ENCODE results near the gene RABGAP1L. TPM values are rescaled to one million over a fixed set of nuclear protein-coding genes. Genes with fewer than 3 reads are reported as not detected.
A peak's percentile ranks its signal among the peaks of the same experiment; 100 is the strongest.

RABGAP1L gene
- total RNA-seq, 2 donors from 2014 or later: 148 to 174 TPM

- H3K4me3 ChIP-seq: no peak overlapping the region
Measured at GRCh38 chr1:174880171-174880570, 720.9 kb downstream of the RABGAP1L start.

GRCh38 chr1:174883409-174883808, 724.1 kb downstream of the RABGAP1L start:
- TF ChIP-seq CTCF (IDR thresholded peaks at IDR 0.05): no peak
- Histone ChIP-seq H3K4me1 (peaks cover 0 to 11% of the 10 kb centered on the region in 2 donors), H3K4me3 (no peak overlapping the region), H3K27me3 (no peaks in the 10 kb centered on the region), H3K9me3 (no peaks in the 10 kb centered on the region), H3K36me3 (no peaks in the 10 kb centered on the region), H3K27ac (no peak overlapping the region)
- DNase-seq (ENCODE audit: low spot score): no peak

More at GRCh38 chr1:174880171-174880570, 720.9 kb downstream of the RABGAP1L start:
- H3K4me1 ChIP-seq: peaks cover 0 to 27% of the 10 kb centered on the region in 2 donors
- no peak for DNase-seq (ENCODE audit: low spot score)
- H3K27ac ChIP-seq: no peak overlapping the region
- H3K36me3 ChIP-seq: no peaks in the 10 kb centered on the region
- TF ChIP-seq CTCF (IDR thresholded peaks at IDR 0.05): no peak
- H3K27me3 ChIP-seq: no peaks in the 10 kb centered on the region
- no peaks in the 10 kb centered on the region for H3K9me3 ChIP-seq

DNA sequence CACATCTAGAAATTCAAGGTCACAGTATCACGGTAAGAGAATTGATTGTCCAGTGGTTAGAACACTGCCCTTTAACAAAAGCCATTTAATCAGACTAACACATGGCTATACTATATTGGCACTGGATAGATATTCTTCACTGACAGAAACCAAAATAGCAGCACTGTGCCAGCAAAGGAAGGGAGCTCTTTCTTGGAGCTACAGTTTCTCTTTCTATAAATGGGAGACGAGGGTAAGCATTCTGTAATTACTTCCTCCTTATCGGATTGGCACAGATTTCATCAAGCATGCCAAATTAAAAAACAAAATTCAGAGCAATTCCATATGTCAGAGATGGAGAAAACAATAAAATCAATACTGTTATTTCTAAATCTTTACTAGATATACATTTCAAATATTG, 724.7 kb downstream of the RABGAP1L start:
- Histone ChIP-seq H3K9me3 (no peaks in the 10 kb centered on the region), H3K27me3 (no peaks in the 10 kb centered on the region), H3K27ac (no peak overlapping the region), H3K4me3 (no peak overlapping the region), H3K36me3 (no peaks in the 10 kb centered on the region), H3K4me1 (peaks cover 0 to 11% of the 10 kb centered on the region in 2 donors)
- TF ChIP-seq CTCF (IDR thresholded peaks at IDR 0.05): no peak
- DNase-seq (ENCODE audit: low spot score): no peak

- Histone ChIP-seq H3K27ac (no peak overlapping the region), H3K36me3 (no peaks in the 10 kb centered on the region), H3K4me3 (no peak overlapping the region), H3K4me1 (peaks cover 0 to 11% of the 10 kb centered on the region in 2 donors), H3K27me3 (no peaks in the 10 kb centered on the region), H3K9me3 (no peaks in the 10 kb centered on the region)
- no peak for DNase-seq (ENCODE audit: low spot score)
- TF ChIP-seq CTCF (IDR thresholded peaks at IDR 0.05): no peak
Measured at GRCh38 chr1:174884566-174884965, 725.2 kb downstream of the RABGAP1L start.

DNA sequence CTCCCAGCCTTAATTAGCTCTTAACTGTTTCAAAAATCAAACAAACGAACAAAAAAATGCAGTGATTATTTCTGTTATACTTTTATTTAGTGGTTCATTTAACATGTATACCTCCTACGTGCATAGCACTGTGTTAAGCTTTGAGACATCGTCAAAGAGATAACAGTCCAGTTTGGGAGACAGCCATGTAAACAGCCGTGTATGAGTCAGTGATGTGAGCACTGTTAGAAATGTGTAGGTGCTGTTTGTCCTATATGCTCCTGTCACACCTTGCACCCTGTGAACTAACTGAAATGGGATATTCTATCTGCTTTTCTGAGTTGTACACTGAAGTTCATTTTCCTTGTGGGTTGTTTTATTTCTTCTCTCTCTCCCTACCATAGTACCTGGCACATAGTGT, 730.7 kb downstream of the RABGAP1L start:
- H3K4me3 ChIP-seq: no peak overlapping the region
- no peaks in the 10 kb centered on the region for H3K36me3 ChIP-seq
- no peaks in the 10 kb centered on the region for H3K9me3 ChIP-seq
- H3K27me3 ChIP-seq: no peaks in the 10 kb centered on the region
- DNase-seq (ENCODE audit: low spot score): no peak
- peaks cover 0 to 16% of the 10 kb centered on the region in 2 donors for H3K4me1 ChIP-seq
- H3K27ac ChIP-seq: no peak overlapping the region
- no peak for TF ChIP-seq CTCF (IDR thresholded peaks at IDR 0.05)

GRCh38 chr1:174892016-174892415, 732.7 kb downstream of the RABGAP1L start:
- Histone ChIP-seq H3K4me1 (peaks cover 0 to 16% of the 10 kb centered on the region in 2 donors), H3K27ac (peak overlapping the region; percentile 49 to 71), H3K9me3 (no peaks in the 10 kb centered on the region), H3K4me3 (no peak overlapping the region), H3K27me3 (no peaks in the 10 kb centered on the region), H3K36me3 (no peaks in the 10 kb centered on the region)
- DNase-seq (ENCODE audit: low spot score): no peak
- no peak for TF ChIP-seq CTCF (IDR thresholded peaks at IDR 0.05)
